Measurements from ENCODE around the gene ALG2. TPM values are rescaled to one million over a fixed set of nuclear protein-coding genes. Genes with fewer than 3 reads are reported as not detected.

Gene ALG2
- total and polyA plus RNA-seq, 2 of the 13 experiments (the other 11 are each of a cell fraction or from before 2014, with no cell fraction given), result 46.2 to 49.0 TPM

- TF ChIP-seq RNF219 (CRISPR knock-in tag; IDR thresholded peaks at IDR 0.05) (no peak; the same call in 1 of the 2 replicates), ZNF468 (CRISPR knock-in tag; IDR thresholded peaks at IDR 0.05) (0 out of 2 replicates have a peak, but pooled peaks have one; percentile 34), DPF2 (CRISPR knock-in tag; IDR thresholded peaks at IDR 0.05; ENCODE audit: borderline replicate concordance, low read depth) (0 out of 2 replicates have a peak, but pooled peaks have one; percentile 21), ATF1 (CRISPR knock-in tag; IDR thresholded peaks at IDR 0.05) (peak; percentile 67; the same call in 1 of the 2 replicates), ZNF841 (CRISPR knock-in tag; IDR thresholded peaks at IDR 0.05; ENCODE audit: borderline replicate concordance) (no peak), BORCS8-MEF2B (CRISPR knock-in tag; IDR thresholded peaks at IDR 0.05) (peak; percentile 67; the same call in 1 of the 2 replicates), HNRNPH1 (optimal IDR thresholded peaks at IDR 0.05; ENCODE audit: low read depth, low read length) (no peak), ZFP36 (IDR thresholded peaks at IDR 0.05; ENCODE audit: borderline replicate concordance, low read depth, low read length, partially characterized antibody) (no peak), CHD2 (IDR thresholded peaks at IDR 0.05; ENCODE audit: low read depth, low read length) (0 out of 2 replicates have a peak, but pooled peaks have one; percentile 29), KAT8 (CRISPR knock-in tag; IDR thresholded peaks at IDR 0.05) (peak; percentile 59), ZFP62 (CRISPR knock-in tag; IDR thresholded peaks at IDR 0.05) (no peak), ZNF430 (CRISPR knock-in tag; IDR thresholded peaks at IDR 0.05) (peak; percentile 69; the same call in 1 of the 2 replicates), IKZF1 (IDR thresholded peaks at IDR 0.05) (no peak), IRF2 (CRISPR knock-in tag; IDR thresholded peaks at IDR 0.05) (0 out of 2 replicates have a peak, but pooled peaks have one; percentile 49), RXRA (CRISPR knock-in tag; IDR thresholded peaks at IDR 0.05) (0 out of 2 replicates have a peak, but pooled peaks have one; percentile 38), ZBTB43 (CRISPR knock-in tag; conservative IDR thresholded peaks at IDR 0.05) (peak; percentile 53; the same call in 1 of the 2 replicates), ZNF800 (CRISPR knock-in tag; IDR thresholded peaks at IDR 0.05) (peak; percentile 8; the same call in 1 of the 2 replicates), KLF11 (CRISPR knock-in tag; IDR thresholded peaks at IDR 0.05) (0 out of 2 replicates have a peak, but pooled peaks have one; percentile 19), FOXK2 (IDR thresholded peaks at IDR 0.05) (no peak), ZNF768 (CRISPR knock-in tag; IDR thresholded peaks at IDR 0.05) (peak; percentile 63; the same call in 1 of the 2 replicates)
These were observed at the start of gene ALG2, which contains the start of gene SEC61B (continued) for GRCh38 chr9:99221621-99222415.

All from HepG2 (cell line).